DMS53 treated with DMSO at 0.1 percent for 48 hours (cell line): ENCODE results near the gene CRYGS.
"Not testable (repeated sequence)": the region's sequence is repeated elsewhere in the genome, so short reads cannot be mapped to it uniquely, and the experiment has no call there.

ENCODE experiments used
- DNase-seq: peaks from one replicate; lab custom pipeline; 2025; ENCODE audit not compliant: unreplicated experiment; lab: John Stamatoyannopoulos, UW

Gene CRYGS

GRCh38 chr3:186564586-186564985, 20.4 kb upstream of the CRYGS start:
- no peak for DNase-seq

DNA sequence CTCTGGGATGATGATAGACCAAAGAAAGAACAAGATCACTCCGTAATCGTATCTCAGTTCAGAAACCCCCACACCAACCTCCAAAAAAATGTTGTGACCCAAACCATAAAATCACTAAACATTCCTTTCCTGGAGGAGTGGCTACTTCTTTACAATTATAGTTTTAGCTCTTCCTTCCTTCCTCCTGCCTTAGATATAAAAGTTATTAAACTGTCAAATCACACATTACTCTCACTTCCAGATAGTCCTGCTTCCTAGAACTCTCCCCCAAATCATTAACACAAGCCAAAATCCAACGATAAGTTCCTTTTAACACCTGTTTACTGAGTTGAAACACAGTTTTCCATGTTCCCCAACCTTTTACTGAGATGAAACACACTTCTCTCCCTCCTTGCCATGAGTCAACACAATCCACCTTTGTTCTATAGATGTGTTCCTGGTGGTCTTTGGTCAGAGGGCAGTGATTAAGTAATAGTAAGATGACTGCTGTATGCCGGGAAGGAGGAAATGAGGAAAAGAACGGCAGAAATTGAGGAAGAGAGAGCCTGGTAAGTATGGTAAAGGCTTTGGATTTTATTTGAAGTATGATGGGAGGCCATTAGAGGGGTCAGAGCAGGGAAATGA, 8.3 kb upstream of the CRYGS start:
- no peak for DNase-seq

DNA sequence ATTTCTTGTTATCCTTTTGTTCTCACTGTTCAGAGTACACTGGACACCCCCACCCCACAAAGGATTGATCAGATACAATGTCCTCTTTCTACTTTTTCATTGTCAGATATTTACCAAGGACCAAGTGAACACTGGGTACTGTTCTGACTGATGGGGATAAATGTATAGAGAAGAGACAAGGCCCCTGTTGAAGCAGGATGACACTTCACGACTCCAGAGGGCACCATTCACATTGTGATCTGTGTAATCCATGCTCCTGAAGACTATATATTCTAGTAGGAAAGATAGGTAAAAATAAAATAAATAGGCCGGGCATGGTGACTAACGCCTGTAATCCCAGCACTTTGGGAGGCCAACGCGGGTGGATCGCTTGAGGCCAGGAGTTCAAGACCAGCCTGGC, 7.2 kb upstream of the CRYGS start:
- no peak for DNase-seq

DNA sequence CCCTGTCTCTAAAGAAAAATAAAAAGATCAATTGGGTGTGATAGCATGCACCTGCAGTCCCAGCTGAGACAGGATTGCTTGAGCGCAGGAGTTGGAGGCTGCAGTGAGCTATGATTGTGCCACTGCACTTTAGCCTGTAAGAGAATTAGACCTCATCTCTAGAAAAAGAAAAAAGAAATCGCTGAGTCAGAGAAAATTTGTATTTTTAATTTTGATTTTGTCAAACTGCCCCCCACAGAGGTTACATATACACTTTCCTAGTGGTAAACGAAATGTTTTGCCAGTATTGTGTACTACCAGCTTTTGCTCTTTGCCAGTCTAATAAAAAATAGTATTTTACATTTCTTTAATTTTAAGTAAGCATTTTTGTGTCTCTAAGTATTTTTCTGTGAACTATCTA, 5.3 kb upstream of the CRYGS start:
- no peak for DNase-seq

DNA sequence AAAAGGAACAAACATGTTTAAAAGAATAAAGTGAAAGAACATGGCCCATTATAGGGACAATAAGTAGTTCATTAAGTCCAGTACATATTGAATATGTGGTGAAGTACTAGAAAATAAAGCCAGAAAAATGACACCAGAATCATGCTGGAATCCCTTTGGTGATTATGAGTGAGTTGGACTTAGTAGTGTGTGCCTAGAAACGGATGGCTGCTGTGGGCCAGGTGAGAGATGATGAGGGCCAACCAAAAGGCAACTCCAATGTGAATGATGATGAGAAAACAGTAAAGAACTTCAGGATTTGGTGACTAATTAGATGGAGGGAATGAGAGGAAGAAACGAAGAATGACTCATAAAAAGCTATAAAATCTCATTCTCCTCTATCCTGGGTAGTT, 3.3 kb downstream of the CRYGS start:
- no peak for DNase-seq

- peak; percentile 49 for DNase-seq
These were observed 3.9 kb downstream of the CRYGS start for GRCh38 chr3:186540221-186540834.

DNA sequence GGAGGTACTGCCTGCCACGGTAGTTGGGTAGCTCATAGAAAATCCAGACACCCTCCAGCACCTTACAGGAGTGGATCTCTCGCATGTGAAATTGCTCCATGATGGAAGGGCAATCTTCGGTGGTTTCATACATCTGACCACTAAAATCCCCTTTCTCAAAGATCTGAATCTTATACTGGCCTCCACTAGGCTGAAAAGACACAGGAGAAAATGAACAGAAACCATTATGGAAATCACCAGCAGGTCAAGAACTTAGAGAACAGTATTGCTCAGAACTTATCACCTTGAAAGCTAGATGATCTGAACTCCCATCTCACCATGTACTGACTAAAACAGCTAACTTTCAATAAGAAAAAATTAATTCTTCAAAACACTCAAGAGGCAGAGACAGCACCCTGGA, 5.4 kb downstream of the CRYGS start:
- DNase-seq: no peak

DNA sequence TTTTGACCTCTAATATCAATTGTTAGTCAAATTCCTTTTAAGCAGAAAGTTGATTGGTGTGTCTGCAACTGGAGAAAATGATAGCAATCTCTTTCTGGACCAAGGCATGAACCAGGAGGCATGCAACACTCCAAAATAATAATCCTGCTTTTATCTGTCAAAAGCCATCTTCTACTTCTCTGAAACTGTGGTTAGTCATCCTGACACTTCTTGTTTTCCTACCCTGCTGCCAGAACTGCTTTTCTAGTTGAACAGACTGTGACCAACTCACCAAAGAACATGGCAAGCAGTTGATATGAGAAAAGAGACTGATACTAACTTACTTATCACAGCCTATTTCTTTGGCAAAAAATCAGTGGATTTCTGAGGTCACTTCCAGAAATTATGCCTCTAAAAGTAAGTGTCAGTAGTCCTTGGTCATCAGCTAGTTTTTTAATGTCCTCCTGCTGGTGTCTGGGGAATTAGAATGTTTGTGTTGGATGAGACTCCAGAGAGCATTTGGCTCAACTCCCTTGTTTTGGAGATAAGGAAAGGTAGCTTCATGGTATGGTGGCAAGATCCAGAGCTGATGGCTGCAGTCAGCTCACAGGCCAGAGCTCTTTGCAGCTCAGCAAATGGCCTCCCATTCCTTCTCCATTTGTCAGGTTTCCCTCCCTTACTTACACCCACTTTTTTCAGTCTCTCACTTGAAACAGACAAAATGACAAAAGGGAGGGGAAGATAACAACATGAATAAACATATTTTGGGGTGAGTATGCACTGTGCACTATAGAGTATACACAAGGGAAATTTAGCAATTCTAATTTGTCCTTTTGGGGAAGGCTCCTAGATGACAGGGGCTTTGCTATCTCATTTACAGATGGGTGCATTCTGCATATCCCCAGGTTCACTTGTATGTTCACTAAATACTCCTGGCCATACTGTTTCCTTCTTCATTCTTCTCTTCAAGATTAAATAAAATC, 7.0 kb downstream of the CRYGS start:
- DNase-seq: no peak

GRCh38 chr3:186534113-186534669, 10.0 kb downstream of the CRYGS start:
- no peak for DNase-seq

GRCh38 chr3:186532598-186533072, 11.5 kb downstream of the CRYGS start:
- DNase-seq: no peak

- DNase-seq: not testable (repeated sequence)
These were observed 12.5 kb downstream of the CRYGS start for GRCh38 chr3:186531694-186532093.

- no peak for DNase-seq
These were observed 13.8 kb downstream of the CRYGS start for GRCh38 chr3:186530415-186530814.

GRCh38 chr3:186529201-186529999, 14.8 kb downstream of the CRYGS start:
- no peak for DNase-seq

DNA sequence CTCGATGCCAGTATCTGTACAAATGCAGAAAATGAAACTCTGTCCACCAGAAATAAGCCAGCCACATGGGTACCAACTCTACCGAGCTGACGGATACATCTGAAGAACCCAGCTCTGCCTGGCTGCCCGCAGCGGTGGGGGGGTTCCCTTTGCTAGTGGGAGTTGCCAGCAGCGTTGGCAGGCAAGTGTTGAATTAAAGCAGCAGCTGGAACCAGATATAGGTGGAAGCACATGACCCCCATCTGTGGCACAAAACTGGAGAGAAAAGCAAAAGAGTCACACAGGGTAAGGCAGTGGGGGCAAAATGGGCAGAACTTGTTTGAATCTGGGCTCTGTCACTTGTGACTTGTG, 17.9 kb downstream of the CRYGS start:
- no peak for DNase-seq

DNA sequence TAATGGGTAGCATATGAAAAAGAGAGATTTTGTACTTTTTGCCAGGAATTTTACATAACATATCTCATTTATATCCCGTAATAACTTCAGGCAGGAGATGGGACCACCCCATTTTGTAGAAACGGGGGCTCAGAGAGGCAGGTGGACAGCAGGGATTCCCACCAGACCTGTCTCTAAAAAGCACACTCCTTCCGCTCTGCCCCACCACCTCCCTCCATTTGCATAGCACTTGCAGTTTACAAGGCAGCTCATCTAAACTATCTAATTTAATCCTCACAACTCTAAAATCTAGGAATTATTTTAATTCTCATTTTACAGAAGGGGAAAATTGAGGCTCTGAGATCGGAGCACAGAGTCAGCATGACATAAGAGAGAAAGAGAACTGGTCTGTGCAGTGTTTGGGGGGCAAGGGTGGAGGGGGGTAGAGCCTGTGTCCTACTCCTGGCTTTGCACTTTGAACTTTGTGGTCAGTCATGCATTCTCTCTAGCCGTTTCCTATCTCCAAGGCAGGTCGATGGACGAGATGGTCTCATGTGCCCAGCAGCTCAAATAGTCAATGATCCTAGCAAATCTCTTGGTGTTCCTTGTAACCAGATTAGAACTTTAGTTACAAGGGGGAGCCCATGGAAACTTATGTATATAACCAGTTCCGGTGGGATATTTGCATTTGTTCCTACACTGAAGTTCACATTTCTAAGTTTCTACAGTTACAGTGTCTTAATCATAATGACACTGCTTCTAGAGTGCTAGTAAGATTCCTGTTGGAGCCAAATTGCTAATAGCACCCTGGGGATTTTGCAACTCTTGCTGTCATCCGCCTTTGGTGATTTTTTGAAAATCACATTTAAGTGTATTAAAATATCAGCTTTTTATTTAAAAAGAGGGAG, 18.6 kb downstream of the CRYGS start:
- no peak for DNase-seq

DNA sequence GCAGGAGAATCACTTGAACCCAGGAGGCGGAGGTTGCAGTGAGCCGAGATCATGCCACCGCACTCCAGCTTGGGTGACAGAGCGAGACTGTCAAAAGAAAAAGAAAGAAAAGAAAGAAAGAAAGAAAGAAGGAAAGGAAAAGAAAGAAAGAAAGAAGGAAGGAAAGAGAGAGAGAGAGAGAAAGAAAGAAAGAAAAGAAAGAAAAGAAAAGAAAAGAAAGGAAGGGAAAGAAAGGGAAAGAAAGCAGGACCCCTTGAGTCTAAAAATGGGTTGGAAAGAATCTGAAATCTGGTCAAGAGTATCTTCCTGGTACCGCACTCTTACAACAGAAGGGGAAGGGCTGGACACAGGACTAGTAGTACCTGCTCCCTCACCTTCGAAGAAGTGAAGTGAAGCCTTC, 19.6 kb downstream of the CRYGS start:
- no peak for DNase-seq

DNA sequence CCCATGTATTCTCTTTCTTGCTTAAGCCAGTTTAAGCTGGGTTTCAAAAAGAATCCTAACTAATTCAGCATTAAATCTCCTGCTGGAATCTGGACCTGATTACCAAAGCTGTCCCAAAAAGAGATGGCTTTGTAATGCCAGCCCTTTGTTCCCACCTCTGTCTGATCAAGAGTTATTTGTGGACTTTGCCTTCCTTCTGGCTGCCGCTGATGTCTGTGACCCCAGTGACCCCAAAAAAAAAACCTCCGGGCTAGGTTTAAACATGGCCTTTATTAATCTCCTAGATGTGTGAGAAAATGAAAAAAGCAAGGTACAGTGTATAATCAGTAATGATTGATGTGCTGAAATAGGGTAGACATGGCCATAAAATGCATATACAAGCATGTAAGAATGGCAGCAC, 20.7 kb downstream of the CRYGS start:
- DNase-seq: no peak

DNA sequence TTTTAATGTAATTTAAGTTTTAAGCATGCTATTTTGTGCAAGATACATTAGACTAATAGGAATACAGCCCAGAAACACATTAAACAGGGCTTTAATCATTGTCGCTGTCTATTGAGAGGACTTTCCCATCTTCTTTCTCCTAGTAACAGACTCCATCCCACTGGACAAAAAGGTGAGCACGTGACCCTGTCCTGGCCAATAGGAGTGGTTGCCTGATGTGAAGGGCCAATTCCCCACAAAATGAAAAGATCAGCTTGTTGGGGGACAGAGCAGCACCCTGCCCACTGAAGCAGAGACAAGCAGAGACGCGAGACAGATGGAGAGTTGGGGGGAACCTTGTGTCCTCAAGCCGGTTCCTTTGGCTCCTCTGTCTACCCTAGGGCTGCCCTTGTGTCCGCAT, 21.2 kb downstream of the CRYGS start:
- DNase-seq: no peak

DNA sequence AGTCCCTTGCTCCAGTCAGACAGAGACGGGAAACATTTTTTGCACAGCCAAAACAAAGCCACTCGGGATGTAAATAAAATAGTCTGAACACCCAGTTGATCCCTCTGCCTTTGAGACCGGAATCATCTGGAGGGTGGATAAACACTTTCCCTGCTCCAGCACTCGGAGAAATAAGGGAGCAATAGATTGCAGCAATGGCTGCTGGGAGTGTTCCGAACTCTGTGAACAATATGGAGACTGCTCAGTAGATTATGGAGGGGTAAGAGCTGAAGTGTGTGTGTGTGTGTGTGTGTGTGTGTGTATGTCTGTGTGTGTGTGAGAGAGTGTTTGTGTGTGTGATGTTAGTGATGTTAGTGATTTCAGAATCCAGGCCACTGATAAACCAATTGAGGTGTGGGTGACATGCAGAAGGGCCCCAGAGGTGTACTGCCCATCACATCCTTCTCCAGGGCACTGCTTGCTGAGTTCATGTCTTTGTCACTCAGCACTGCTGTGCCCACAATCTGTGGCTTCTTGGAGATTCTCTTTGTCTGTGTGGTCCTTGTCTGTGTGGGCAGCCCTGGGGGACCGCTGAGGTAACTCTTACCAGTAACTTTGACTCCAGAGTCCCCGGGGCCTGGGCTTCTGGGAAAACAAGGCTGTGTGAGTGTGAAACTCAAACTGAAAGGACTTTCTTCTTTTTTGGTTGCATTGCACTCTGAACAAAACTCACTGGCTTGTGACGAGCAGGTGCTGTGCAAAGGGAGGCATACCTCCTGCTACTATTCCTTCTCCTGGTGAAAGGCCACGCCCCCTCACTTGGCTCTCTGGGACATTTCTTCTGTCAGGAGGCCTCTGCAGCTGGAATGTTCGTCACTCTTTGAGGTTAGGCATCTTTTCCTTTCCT, 23.0 kb downstream of the CRYGS start:
- DNase-seq: no peak
